K562 (cell line): Measurements from ENCODE around the gene PPIP5K2. TPM values are rescaled to one million over a fixed set of nuclear protein-coding genes. Genes with fewer than 3 reads are reported as not detected.

Source experiments
- ATAC-seq: fragments of 200-7000 bp; cut with Tn5 transposase; 3 replicates; pipeline ENCODE4 v1.9.1; 2020; ENCODE audit warnings: moderate library complexity
- BruUV-seq: library from RNA; stranded (reverse); fragments of 400-500 nt; replicated peaks from 2 replicates; lab custom pipeline; 2021; lab: Mats Ljungman, UMichigan
- CTCF ChIA-PET: fragments of 300-600 bp; formaldehyde crosslinking; extraction: SDS; loops from one replicate; lab custom pipeline; 2021; ENCODE audit warnings: low intra/inter-chr PET ratio; lab: Yijun Ruan, JAX
- POLR2A ChIA-PET: fragments of 300-600, 350-650 bp; sonication (Branson Sonifier 250); formaldehyde crosslinking; extraction: SDS; loops from one replicate; lab custom pipeline; 2021; ENCODE audit warnings: antibody characterized with exemption, inconsistent platforms; lab: Yijun Ruan, JAX
- DNase-seq, 4 experiments: peaks; one replicate each; pipeline versions ENCODE4 v3.0.0 to v3.0.0-alpha.2; 2011 to 2018; ENCODE audit warnings: low spot score in 3 of 4, mixed read lengths in 3 of 4; ENCODE audit errors: extremely low read depth in 1 of 4
- FAIRE-seq: peaks from 2 replicates; lab custom pipeline; 2011; peaks lifted over from hg19 to GRCh38; lab: Jason Lieb, UNC
- H2AFZ ChIP-seq: 2 replicates; pipeline ENCODE4 v1.6.0; 2011; ENCODE audit warnings: low read depth, low read length, control low read depth, inconsistent platforms
- H3K27ac ChIP-seq: fragments of 200-600 bp; 3 replicates; pipeline ENCODE4 v1.8.0; 2011; ENCODE audit warnings: low read depth, mild to moderate bottlenecking, control low read depth, inconsistent platforms, low read length, moderate library complexity, mixed read lengths; ENCODE audit errors: extremely low read depth
- H3K27me3 ChIP-seq, 2 experiments: fragments of 300-600 bp in 1 of 2; 2 replicates in 1 of 2; 3 replicates in 1 of 2; pipeline versions ENCODE4 v1.6.0 to v1.8.0; 2011; ENCODE audit warnings: inconsistent platforms in 2 of 2, low read length in 2 of 2, mild to moderate bottlenecking in 1 of 2, mixed read lengths in 1 of 2, moderate library complexity in 1 of 2; ENCODE audit not compliant: control insufficient read depth in 2 of 2, insufficient read depth in 2 of 2
- H3K36me3 ChIP-seq: fragments of 300-600 bp; 3 replicates; pipeline ENCODE4 v1.8.0; 2011; ENCODE audit warnings: mild to moderate bottlenecking, low read length, inconsistent platforms; ENCODE audit not compliant: control insufficient read depth, insufficient read depth
- H3K4me1 ChIP-seq, 2 experiments: fragments of 200-600 bp in 1 of 2; replicated peaks in 1 of 2; 2 replicates in 1 of 2; 3 replicates in 1 of 2; pipeline versions ENCODE4 v1.5.1 to v1.8.0; 2011; ENCODE audit warnings: inconsistent platforms in 2 of 2, low read length in 2 of 2, mild to moderate bottlenecking in 1 of 2, mixed read lengths in 1 of 2, moderate library complexity in 1 of 2; ENCODE audit not compliant: control insufficient read depth in 2 of 2, insufficient read depth in 2 of 2
- H3K4me2 ChIP-seq: 2 replicates; pipeline ENCODE4 v1.6.1; 2011; ENCODE audit warnings: low read length, control low read depth, inconsistent platforms, mixed read lengths; ENCODE audit not compliant: insufficient read depth
- H3K4me3 ChIP-seq: fragments of 200-600 bp; sonication (generic), shearing (Covaris generic); 2 replicates; pipeline ENCODE4 v1.5.1; 2016; ENCODE audit warnings: control low read depth, inconsistent platforms
- H3K79me2 ChIP-seq: fragments of 200-600 bp; 3 replicates; pipeline ENCODE4 v1.8.0; 2011; ENCODE audit warnings: low read length, inconsistent platforms; ENCODE audit not compliant: control insufficient read depth, insufficient read depth
- H3K9ac ChIP-seq, 2 experiments: 2 replicates each; pipeline versions ENCODE4 v1.6.0 to v1.6.1; 2011; ENCODE audit warnings: low read depth in 2 of 2, low read length in 2 of 2, control low read depth in 1 of 2, inconsistent platforms in 1 of 2, mild to moderate bottlenecking in 1 of 2, mixed read lengths in 1 of 2; ENCODE audit not compliant: insufficient read depth in 1 of 2
- H3K9me1 ChIP-seq: one replicate; pipeline ENCODE4 v1.6.0; 2011; ENCODE audit warnings: inconsistent platforms, mild to moderate bottlenecking, low read length, moderate library complexity; ENCODE audit not compliant: control insufficient read depth, insufficient read depth
- H3K9me3 ChIP-seq: replicated peaks from 2 replicates; pipeline ENCODE4 v1.5.1; 2011; ENCODE audit warnings: low read depth, low read length, inconsistent platforms; ENCODE audit not compliant: control insufficient read depth, insufficient read depth
- H4K20me1 ChIP-seq: replicated peaks from 2 replicates; pipeline ENCODE4 v1.6.1; 2011; ENCODE audit warnings: low read length, inconsistent platforms, mixed read lengths; ENCODE audit not compliant: control insufficient read depth, insufficient read depth
- PRMT5 ChIP-seq: sonication (generic); formaldehyde crosslinking; IDR thresholded peaks from 2 replicates; pipeline ENCODE4 v1.5.0; 2020; ENCODE audit warnings: missing genetic modification reagents
- ZBTB17 ChIP-seq: fragments of 450-650 bp; formaldehyde crosslinking; IDR thresholded peaks from 2 replicates; pipeline ENCODE4 v1.4.0; 2020; ENCODE audit warnings: mild to moderate bottlenecking
- ZFP30 ChIP-seq: fragments of 250-450 bp; sonication (Bioruptor Pico); IDR thresholded peaks from 2 replicates; pipeline ENCODE4 v1.8.0; 2022; ENCODE audit warnings: moderate library complexity, mild to moderate bottlenecking, inconsistent platforms, borderline replicate concordance
- WGBS: fragments of 100-300 bp; shearing (Covaris generic); methylation state at CpG from one replicate; pipeline ENCODE4 v1.1.6; 2016; ENCODE audit warnings: low coverage, mixed read lengths; ENCODE audit not compliant: insufficient coverage; ENCODE audit errors: missing lambda C conversion rate; 5-methylcytosine and 5-hydroxymethylcytosine counted together
- in situ Hi-C: fragments of 300-500 bp; cut with MboI; formaldehyde crosslinking; loops from 4 replicates; pipeline ENCODE4 v1.15.0; 2018; ENCODE audit warnings: inconsistent platforms, mixed read lengths
- intact Hi-C: fragments of 100-400 bp; cut with micrococcal nuclease; formaldehyde crosslinking; loops from 2 replicates; pipeline ENCODE4 v1.14.2; 2022
- polyA plus RNA-seq, 8 experiments: library from polyadenylated mRNA; depleted of rRNA in 4 of 8; stranded (reverse) in 5 of 8; unstranded in 3 of 8; fragments of >200 nt; fragmentation: Nextera tagmentation in 2 of 8; fragmentation: Illumina TruSeq in 1 of 8; extraction: Ambion mirVana in 2 of 8; extraction: Trizol in 1 of 8; gene quantifications; 2 replicates each; pipeline versions ENCODE4 v1.2.1 to v1.2.3, GENCODE V29; 2011 to 2014; ENCODE audit warnings: inconsistent platforms in 1 of 8, missing spikeins in 1 of 8
- total RNA-seq, 7 experiments: library from RNA; depleted of rRNA in 6 of 7; stranded (reverse); fragments of >200 nt in 6 of 7; fragmentation: Illumina TruSeq in 2 of 7; extraction: Trizol in 2 of 7; gene quantifications; 2 replicates each; pipeline versions ENCODE4 v1.2.1 to v1.2.3, GENCODE V29; 2011 to 2021; ENCODE audit warnings: low replicate concordance in 1 of 7
- TF ChIP-seq, protein P1 (sequence below): fragments of 250-450 bp; sonication (Bioruptor Pico); IDR thresholded peaks from 2 replicates; pipeline ENCODE4 v1.8.0; 2022; ENCODE audit warnings: moderate library complexity, mild to moderate bottlenecking, inconsistent platforms
- TF ChIP-seq, protein P2 (sequence below): IDR thresholded peaks from 2 replicates; pipeline ENCODE4 v1.6.1; 2012; ENCODE audit warnings: low read depth, low read length, improper control_type of control experiment, borderline replicate concordance
- TF ChIP-seq, protein P3 (sequence below): IDR thresholded peaks from 3 replicates; pipeline ENCODE4 v1.6.1; 2011; ENCODE audit warnings: borderline replicate concordance, mild to moderate bottlenecking; ENCODE audit not compliant: insufficient read length, insufficient read depth

PPIP5K2 gene
- total and polyA plus RNA-seq, 9 of the 15 experiments (the other 6 are each of a cell fraction or from before 2014, with no cell fraction given): 39.4 to 150 (median 99.1) TPM

DNA sequence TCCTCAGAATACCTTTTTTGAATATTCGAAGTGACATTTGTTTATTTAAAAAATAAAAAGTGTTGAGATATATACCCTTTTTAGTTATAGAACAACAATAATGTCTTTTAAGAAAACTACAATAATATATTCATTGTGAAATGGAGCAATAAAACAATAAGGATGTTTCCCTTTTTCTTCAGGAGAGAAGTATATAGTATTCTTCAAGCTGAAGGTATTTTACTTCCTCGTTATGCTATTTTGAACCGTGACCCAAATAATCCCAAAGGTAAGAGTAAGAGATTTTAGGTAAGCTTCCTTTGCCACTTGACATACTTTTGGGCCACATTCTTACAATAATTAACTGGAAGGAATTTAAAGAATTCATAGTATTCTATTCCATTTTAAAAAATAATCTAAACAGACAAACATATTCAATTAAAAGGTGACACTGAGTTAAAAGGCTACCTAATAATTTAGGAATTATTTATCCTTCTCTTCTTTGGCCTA lies 18.1 kb downstream of the PPIP5K2 start:
- 94% methylated on average over 3 of the region's 3 CpGs for WGBS
- no peak for ATAC-seq
- H3K27ac ChIP-seq: no peak overlapping the region
- BruUV-seq: no TSS peak
- intact Hi-C loops: loop anchor here (2.0 to 5.0 kb wide), 5 partner anchors 69 to 601 kb away; no protein-coding TSS in a partner anchor
- H3K27me3 ChIP-seq: no peaks in the 10 kb centered on the region
- TF ChIP-seq ZFP30 (CRISPR knock-in tag): no peak
- TF ChIP-seq, protein P1, sequence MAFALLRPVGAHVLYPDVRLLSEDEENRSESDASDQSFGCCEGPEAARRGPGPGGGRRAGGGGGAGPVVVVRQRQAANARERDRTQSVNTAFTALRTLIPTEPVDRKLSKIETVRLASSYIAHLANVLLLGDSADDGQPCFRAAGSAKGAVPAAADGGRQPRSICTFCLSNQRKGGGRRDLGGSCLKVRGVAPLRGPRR (CRISPR knock-in tag): no peak
- TF ChIP-seq, protein P2, sequence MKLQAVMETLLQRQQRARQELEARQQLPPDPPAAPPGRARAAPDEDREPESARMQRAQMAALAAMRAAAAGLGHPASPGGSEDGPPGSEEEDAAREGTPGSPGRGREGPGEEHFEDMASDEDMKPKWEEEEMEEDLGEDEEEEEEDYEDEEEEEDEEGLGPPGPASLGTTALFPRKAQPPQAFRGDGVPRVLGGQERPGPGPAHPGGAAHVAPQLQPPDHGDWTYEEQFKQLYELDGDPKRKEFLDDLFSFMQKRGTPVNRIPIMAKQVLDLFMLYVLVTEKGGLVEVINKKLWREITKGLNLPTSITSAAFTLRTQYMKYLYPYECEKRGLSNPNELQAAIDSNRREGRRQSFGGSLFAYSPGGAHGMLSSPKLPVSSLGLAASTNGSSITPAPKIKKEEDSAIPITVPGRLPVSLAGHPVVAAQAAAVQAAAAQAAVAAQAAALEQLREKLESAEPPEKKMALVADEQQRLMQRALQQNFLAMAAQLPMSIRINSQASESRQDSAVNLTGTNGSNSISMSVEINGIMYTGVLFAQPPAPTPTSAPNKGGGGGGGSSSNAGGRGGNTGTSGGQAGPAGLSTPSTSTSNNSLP: no peak
- TF ChIP-seq, protein P3, sequence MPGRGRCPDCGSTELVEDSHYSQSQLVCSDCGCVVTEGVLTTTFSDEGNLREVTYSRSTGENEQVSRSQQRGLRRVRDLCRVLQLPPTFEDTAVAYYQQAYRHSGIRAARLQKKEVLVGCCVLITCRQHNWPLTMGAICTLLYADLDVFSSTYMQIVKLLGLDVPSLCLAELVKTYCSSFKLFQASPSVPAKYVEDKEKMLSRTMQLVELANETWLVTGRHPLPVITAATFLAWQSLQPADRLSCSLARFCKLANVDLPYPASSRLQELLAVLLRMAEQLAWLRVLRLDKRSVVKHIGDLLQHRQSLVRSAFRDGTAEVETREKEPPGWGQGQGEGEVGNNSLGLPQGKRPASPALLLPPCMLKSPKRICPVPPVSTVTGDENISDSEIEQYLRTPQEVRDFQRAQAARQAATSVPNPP: no peak
- TF ChIP-seq PRMT5: no peak
- TF ChIP-seq ZBTB17 (CRISPR knock-in tag): no peak
- TF ChIP-seq, all 486 proteins: peak for 0
- DNase-seq: no peak
- Histone ChIP-seq H3K79me2 (0 out of 3 replicates have a peak, but pooled peaks cover 3% of the 10 kb centered on the region), H2AFZ (no peak overlapping the region), H3K36me3 (peaks cover 58% of the 10 kb centered on the region), H3K4me3 (no peak overlapping the region), H3K9ac (no peak overlapping the region), H3K4me1 (no peaks in the 10 kb centered on the region), H4K20me1 (no peaks in the 10 kb centered on the region), H3K9me3 (0 out of 2 replicates have a peak, but pooled peaks cover 2% of the 10 kb centered on the region), H3K4me2 (no peak overlapping the region), H3K9me1 (no peaks in the 10 kb centered on the region)
- ChIA-PET CTCF (interaction anchor here (0.6 to 2.2 kb wide), 3 partner anchors 358 to 554 kb away, joined by 3 to 10 read pairs (median 5); no protein-coding TSS in a partner anchor), POLR2A (interaction anchor here (0.7 kb wide), 1 partner anchor 358 kb away, joined by 3 read pairs; no protein-coding TSS in a partner anchor)
- in situ Hi-C loops: no loop called here
- FAIRE-seq: no peak
